Measurements from ENCODE around the gene KRT79. TPM values are rescaled to one million over a fixed set of nuclear protein-coding genes. Genes with fewer than 3 reads are reported as not detected.
A peak's percentile ranks its signal among the peaks of the same experiment; 100 is the strongest.

Gene KRT79
- total RNA-seq, 1 experiment from 2014 or later = not detected

DNA sequence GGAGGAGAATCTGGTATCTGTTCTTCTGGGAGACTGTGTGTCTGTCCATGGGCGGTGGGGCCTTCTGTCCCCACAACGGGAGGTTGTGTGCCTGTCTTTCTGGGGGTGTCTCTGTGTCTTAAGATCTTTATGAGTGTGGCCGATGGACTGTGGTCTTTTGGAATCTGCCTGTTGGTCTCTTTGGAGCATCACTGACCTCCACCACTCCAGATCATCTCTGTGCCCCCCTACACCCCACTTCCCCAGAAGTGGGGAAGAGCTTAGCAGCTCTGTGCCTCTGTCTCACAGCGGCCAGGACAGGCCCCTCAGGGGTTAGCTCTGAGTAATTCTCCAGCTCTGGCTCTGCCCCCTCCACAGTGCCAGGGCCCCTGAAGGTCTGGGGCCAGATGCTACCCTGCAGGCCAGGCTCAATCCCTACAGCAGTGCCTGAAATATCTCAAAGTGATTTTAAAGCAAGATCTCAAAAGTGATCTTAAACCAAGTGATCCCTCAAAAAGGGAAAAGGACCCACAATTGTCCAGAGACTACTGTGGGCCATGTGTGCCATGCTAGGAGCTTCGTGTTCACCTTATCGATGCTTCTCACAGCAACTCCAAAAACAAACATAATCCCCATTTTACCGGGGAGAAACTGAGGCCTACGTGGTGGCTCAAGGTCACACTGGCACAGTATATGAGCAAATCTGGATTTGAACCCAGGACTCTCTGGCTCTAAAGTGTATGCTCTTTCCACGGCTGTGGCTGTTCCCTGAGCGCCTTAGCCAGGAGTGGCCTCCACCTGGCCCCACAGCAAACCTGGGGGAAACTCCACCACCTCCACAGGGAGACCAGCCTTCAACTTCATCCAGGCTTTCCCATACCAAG, 40.7 kb upstream of the KRT79 start:
- intact Hi-C loops (cut with micrococcal nuclease; ENCODE audit: unreplicated experiment) = loop anchor here (5.0 kb wide), 2 partner anchors 503 to 738 kb away; no protein-coding TSS in a partner anchor
- DNase-seq (ENCODE audit: low read depth, low spot score) = no peak
- CTCF ChIA-PET = interaction anchor here (1.7 to 1.8 kb wide), 2 partner anchors 9 to 495 kb away, joined by 5 to 6 read pairs; no protein-coding TSS in a partner anchor
- H3K27me3 ChIP-seq (ENCODE audit: control insufficient read depth, insufficient read depth, low read length) = no peaks in the 10 kb centered on the region
- ATAC-seq = no peak
- H3K9me3 ChIP-seq (ENCODE audit: control insufficient read depth, insufficient read depth, low read depth, low read length) = no peaks in the 10 kb centered on the region
- TF ChIP-seq, protein P1, sequence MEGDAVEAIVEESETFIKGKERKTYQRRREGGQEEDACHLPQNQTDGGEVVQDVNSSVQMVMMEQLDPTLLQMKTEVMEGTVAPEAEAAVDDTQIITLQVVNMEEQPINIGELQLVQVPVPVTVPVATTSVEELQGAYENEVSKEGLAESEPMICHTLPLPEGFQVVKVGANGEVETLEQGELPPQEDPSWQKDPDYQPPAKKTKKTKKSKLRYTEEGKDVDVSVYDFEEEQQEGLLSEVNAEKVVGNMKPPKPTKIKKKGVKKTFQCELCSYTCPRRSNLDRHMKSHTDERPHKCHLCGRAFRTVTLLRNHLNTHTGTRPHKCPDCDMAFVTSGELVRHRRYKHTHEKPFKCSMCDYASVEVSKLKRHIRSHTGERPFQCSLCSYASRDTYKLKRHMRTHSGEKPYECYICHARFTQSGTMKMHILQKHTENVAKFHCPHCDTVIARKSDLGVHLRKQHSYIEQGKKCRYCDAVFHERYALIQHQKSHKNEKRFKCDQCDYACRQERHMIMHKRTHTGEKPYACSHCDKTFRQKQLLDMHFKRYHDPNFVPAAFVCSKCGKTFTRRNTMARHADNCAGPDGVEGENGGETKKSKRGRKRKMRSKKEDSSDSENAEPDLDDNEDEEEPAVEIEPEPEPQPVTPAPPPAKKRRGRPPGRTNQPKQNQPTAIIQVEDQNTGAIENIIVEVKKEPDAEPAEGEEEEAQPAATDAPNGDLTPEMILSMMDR (IDR thresholded peaks at IDR 0.05) = no peak
- TF ChIP-seq POLR2AphosphoS5 (IDR thresholded peaks at IDR 0.05; ENCODE audit: low read depth, low read length) = no peak
- TF ChIP-seq SIN3A (IDR thresholded peaks at IDR 0.05; ENCODE audit: borderline replicate concordance, insufficient read depth, low read depth, low read length) = no peak
- TF ChIP-seq TCF7L2 (IDR thresholded peaks at IDR 0.05; ENCODE audit: low read depth, low read length) = no peak
- TF ChIP-seq, protein P2, sequence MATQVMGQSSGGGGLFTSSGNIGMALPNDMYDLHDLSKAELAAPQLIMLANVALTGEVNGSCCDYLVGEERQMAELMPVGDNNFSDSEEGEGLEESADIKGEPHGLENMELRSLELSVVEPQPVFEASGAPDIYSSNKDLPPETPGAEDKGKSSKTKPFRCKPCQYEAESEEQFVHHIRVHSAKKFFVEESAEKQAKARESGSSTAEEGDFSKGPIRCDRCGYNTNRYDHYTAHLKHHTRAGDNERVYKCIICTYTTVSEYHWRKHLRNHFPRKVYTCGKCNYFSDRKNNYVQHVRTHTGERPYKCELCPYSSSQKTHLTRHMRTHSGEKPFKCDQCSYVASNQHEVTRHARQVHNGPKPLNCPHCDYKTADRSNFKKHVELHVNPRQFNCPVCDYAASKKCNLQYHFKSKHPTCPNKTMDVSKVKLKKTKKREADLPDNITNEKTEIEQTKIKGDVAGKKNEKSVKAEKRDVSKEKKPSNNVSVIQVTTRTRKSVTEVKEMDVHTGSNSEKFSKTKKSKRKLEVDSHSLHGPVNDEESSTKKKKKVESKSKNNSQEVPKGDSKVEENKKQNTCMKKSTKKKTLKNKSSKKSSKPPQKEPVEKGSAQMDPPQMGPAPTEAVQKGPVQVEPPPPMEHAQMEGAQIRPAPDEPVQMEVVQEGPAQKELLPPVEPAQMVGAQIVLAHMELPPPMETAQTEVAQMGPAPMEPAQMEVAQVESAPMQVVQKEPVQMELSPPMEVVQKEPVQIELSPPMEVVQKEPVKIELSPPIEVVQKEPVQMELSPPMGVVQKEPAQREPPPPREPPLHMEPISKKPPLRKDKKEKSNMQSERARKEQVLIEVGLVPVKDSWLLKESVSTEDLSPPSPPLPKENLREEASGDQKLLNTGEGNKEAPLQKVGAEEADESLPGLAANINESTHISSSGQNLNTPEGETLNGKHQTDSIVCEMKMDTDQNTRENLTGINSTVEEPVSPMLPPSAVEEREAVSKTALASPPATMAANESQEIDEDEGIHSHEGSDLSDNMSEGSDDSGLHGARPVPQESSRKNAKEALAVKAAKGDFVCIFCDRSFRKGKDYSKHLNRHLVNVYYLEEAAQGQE (IDR thresholded peaks at IDR 0.05; ENCODE audit: insufficient read depth in 1 of 2, low read depth in 2 of 2, low read length in 1 of 2) = no peak
- peak overlapping the region; percentile 81 for H3K27ac ChIP-seq (ENCODE audit: low read length)
- H3K4me3 ChIP-seq (ENCODE audit: low read depth in 2 of 2, low read length in 2 of 2) = peak overlapping the region; percentile 54 to 72
- POLR2A ChIA-PET = no interaction called here
- H3K4me1 ChIP-seq (ENCODE audit: control insufficient read depth, insufficient read depth, low read length) = peaks cover 39% of the 10 kb centered on the region
- BruUV-seq (replicated peaks) = no TSS peak
- in situ Hi-C loops (cut with HindIII; ENCODE audit: low pct_unique_long_range_greater_than_20kb, low sequenced_read_pairs) = loop anchor here (25.0 kb wide), 1 partner anchor 112 kb away; no protein-coding TSS in a partner anchor
- H3K36me3 ChIP-seq (ENCODE audit: control insufficient read depth, insufficient read depth, low read length) = no peaks in the 10 kb centered on the region

DNA sequence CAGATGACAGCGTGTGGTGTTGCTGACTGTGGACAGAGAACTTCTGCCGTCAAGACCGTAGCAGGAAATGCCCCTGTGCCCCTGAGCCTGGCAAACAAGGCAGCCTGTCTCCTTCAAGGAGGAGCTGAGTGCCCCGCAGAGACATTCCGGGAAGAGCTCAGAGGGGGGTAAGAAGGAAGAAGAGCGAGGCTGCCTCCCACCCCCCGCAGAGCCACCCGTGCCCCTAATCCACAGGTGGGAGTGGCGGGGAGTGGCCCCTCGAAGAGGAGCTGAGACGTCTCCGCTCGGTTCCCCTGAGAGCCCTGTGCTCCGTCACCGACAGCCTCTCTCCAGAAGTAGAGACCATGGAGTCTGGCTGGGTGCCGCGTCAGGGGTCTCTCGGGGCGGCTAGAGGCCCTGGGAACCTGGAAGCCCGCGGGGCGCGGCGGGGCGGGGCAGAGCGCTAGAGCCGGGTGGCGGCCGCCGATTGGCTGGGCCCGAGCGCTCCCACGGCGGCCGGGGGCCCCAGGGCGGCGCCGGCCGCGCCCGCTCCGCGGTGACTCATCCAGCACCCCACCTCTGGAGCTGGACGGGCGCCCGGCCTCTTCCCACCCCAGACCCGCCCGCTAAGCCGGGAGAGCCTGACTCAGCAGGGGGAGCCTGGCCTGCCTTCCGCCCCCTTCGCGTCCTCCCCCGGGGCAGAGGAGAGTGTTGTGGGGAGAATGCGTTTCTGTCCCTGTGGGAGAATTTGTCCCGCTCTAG, 39.9 kb upstream of the KRT79 start:
- TF ChIP-seq SIN3A (IDR thresholded peaks at IDR 0.05; ENCODE audit: borderline replicate concordance, insufficient read depth, low read depth, low read length) (no peak), TCF7L2 (IDR thresholded peaks at IDR 0.05; ENCODE audit: low read depth, low read length) (no peak), POLR2AphosphoS5 (IDR thresholded peaks at IDR 0.05; ENCODE audit: low read depth, low read length) (no peak)
- TF ChIP-seq, protein P1 (IDR thresholded peaks at IDR 0.05) = no peak
- TF ChIP-seq, protein P2 (IDR thresholded peaks at IDR 0.05; ENCODE audit: insufficient read depth in 1 of 2, low read depth in 2 of 2, low read length in 1 of 2) = no peak
- Histone ChIP-seq H3K9me3 (ENCODE audit: control insufficient read depth, insufficient read depth, low read depth, low read length) (no peaks in the 10 kb centered on the region), H3K36me3 (ENCODE audit: control insufficient read depth, insufficient read depth, low read length) (no peaks in the 10 kb centered on the region), H3K27me3 (ENCODE audit: control insufficient read depth, insufficient read depth, low read length) (no peaks in the 10 kb centered on the region), H3K27ac (ENCODE audit: low read length) (peak overlapping the region; percentile 81), H3K4me1 (ENCODE audit: control insufficient read depth, insufficient read depth, low read length) (peaks cover 36% of the 10 kb centered on the region), H3K4me3 (ENCODE audit: low read depth in 2 of 2, low read length in 2 of 2) (peak overlapping the region; percentile 54 to 72)
- DNase-seq (ENCODE audit: low read depth, low spot score) (no peak), ATAC-seq (peak; percentile 77)
- in situ Hi-C loops (cut with HindIII; ENCODE audit: low pct_unique_long_range_greater_than_20kb, low sequenced_read_pairs) (no loop called here), intact Hi-C loops (cut with micrococcal nuclease; ENCODE audit: unreplicated experiment) (loop anchor here (5.0 kb wide), 1 partner anchor 737 kb away; no protein-coding TSS in a partner anchor)
- ChIA-PET CTCF (interaction anchor here (0.9 to 1.8 kb wide), 3 partner anchors 8 to 736 kb away, joined by 3 to 6 read pairs (median 5); no protein-coding TSS in a partner anchor), POLR2A (interaction anchor here (0.6 kb wide), 1 partner anchor 121 kb away, joined by 8 read pairs; no protein-coding TSS in a partner anchor)
- no TSS peak for BruUV-seq (replicated peaks)

All from Panc1 (cell line).